ENCODE measurements around the gene SRSF8.

SRSF8 gene

GRCh38 chr11:95067841-95068219, 1.1 kb downstream of the SRSF8 start:
- DNase-seq (ENCODE audit: extremely low read depth in 1 of 2, low read depth in 1 of 2): no peak

- DNase-seq (ENCODE audit: extremely low read depth in 1 of 2, low read depth in 1 of 2): peak in 1 of 2 donors; percentile 58
Observed at GRCh38 chr11:95068549-95068948, 1.8 kb downstream of the SRSF8 start.

GRCh38 chr11:95070471-95070870, 3.8 kb downstream of the SRSF8 start:
- no peak for DNase-seq (ENCODE audit: extremely low read depth in 1 of 2, low read depth in 1 of 2)

GRCh38 chr11:95072948-95073347, 6.2 kb downstream of the SRSF8 start:
- DNase-seq (ENCODE audit: extremely low read depth in 1 of 2, low read depth in 1 of 2): no peak

- no peak for DNase-seq (ENCODE audit: extremely low read depth in 1 of 2, low read depth in 1 of 2)
Observed at GRCh38 chr11:95074792-95075563, 8.3 kb downstream of the SRSF8 start.

- DNase-seq (ENCODE audit: extremely low read depth in 1 of 2, low read depth in 1 of 2): no peak
Observed at GRCh38 chr11:95076416-95076815, 9.7 kb downstream of the SRSF8 start.

- no peak for DNase-seq (ENCODE audit: extremely low read depth in 1 of 2, low read depth in 1 of 2)
Observed at GRCh38 chr11:95076981-95077380, 10.3 kb downstream of the SRSF8 start.

- no peak for DNase-seq (ENCODE audit: extremely low read depth in 1 of 2, low read depth in 1 of 2)
Observed at GRCh38 chr11:95078526-95078925, 11.8 kb downstream of the SRSF8 start.

GRCh38 chr11:95081010-95081409, 14.3 kb downstream of the SRSF8 start:
- DNase-seq (ENCODE audit: extremely low read depth in 1 of 2, low read depth in 1 of 2): no peak

- DNase-seq (ENCODE audit: extremely low read depth in 1 of 2, low read depth in 1 of 2): no peak
Observed at GRCh38 chr11:95081412-95081811, 14.7 kb downstream of the SRSF8 start.

- no peak for DNase-seq (ENCODE audit: extremely low read depth in 1 of 2, low read depth in 1 of 2)
Observed at GRCh38 chr11:95082576-95083001, 15.9 kb downstream of the SRSF8 start.

- DNase-seq (ENCODE audit: extremely low read depth in 1 of 2, low read depth in 1 of 2): peak in 1 of 2 donors; percentile 62
Observed at GRCh38 chr11:95084509-95084908, 17.8 kb downstream of the SRSF8 start.

- DNase-seq (ENCODE audit: extremely low read depth in 1 of 2, low read depth in 1 of 2): no peak
Observed at GRCh38 chr11:95085117-95085816, 18.5 kb downstream of the SRSF8 start.

GRCh38 chr11:95086151-95086550, 19.4 kb downstream of the SRSF8 start:
- no peak for DNase-seq (ENCODE audit: extremely low read depth in 1 of 2, low read depth in 1 of 2)

- no peak for DNase-seq (ENCODE audit: extremely low read depth in 1 of 2, low read depth in 1 of 2)
Observed at GRCh38 chr11:95086836-95087570, 20.3 kb downstream of the SRSF8 start.

GRCh38 chr11:95088946-95089619, 22.4 kb downstream of the SRSF8 start:
- no peak for DNase-seq (ENCODE audit: extremely low read depth in 1 of 2, low read depth in 1 of 2)

GRCh38 chr11:95089620-95090542, 23.2 kb downstream of the SRSF8 start, which contains the start of gene ENDOD1:
Gene ENDOD1, plus strand, starts transcription at chr11:95089846. Its CDS starts 82 bp downstream, at chr11:95089928.
- peak; percentile 63 to 68 for DNase-seq (ENCODE audit: extremely low read depth in 1 of 2, low read depth in 1 of 2)

GRCh38 chr11:95091663-95092180, 25.0 kb downstream of the SRSF8 start:
- no peak for DNase-seq (ENCODE audit: extremely low read depth in 1 of 2, low read depth in 1 of 2)

GRCh38 chr11:95092549-95093324, 26.0 kb downstream of the SRSF8 start:
- no peak for DNase-seq (ENCODE audit: extremely low read depth in 1 of 2, low read depth in 1 of 2)

Data from stimulated activated CD8-positive, alpha-beta memory T cell treated with anti-CD3 and anti-CD28 coated beads, Interleukin-7, amount 100 ng/mL, for 48 hours (primary cell).